ENCODE results near the gene KCTD1. TPM values are rescaled to one million over a fixed set of nuclear protein-coding genes. Genes with fewer than 3 reads are reported as not detected.

KCTD1 gene
- total RNA-seq, 2 experiments from 2014 or later, result 10.1 to 10.3 TPM

GRCh38 chr18:26406854-26407517, 141.4 kb downstream of the KCTD1 start:
- H3K36me3 ChIP-seq (ENCODE audit: insufficient read depth, low read length), result no peaks in the 10 kb centered on the region
- ChIA-PET CTCF (ENCODE audit: unreplicated experiment) (no interaction called here), POLR2A (interaction anchor here (0.7 kb wide), 1 partner anchor 231 kb away, joined by 3 read pairs; no protein-coding TSS in a partner anchor)
- H3K4me3 ChIP-seq (ENCODE audit: low read depth, low read length, poor library complexity, severe bottlenecking), result no peak overlapping the region
- H3K9me2 ChIP-seq (ENCODE audit: insufficient read depth, low read length), result no peaks in the 10 kb centered on the region
- no peak overlapping the region for H3K27ac ChIP-seq (ENCODE audit: low read depth, low read length, poor library complexity, severe bottlenecking)
- no peaks in the 10 kb centered on the region for H3K4me1 ChIP-seq (ENCODE audit: insufficient read depth, low read length, poor library complexity, severe bottlenecking)
- H3K79me2 ChIP-seq (ENCODE audit: insufficient read depth, low read depth, low read length), result no peaks in the 10 kb centered on the region
- no peaks in the 10 kb centered on the region for H4K20me1 ChIP-seq (ENCODE audit: insufficient read depth, low read length)
- intact Hi-C loops (cut with micrococcal nuclease; ENCODE audit: unreplicated experiment), result loop anchor here (5.0 to 10.0 kb wide), 3 partner anchors 50 to 598 kb away; no protein-coding TSS in a partner anchor
- no peak overlapping the region for H3K4me2 ChIP-seq (ENCODE audit: low read length)
- no peak overlapping the region for H2AFZ ChIP-seq (ENCODE audit: low read length)
- no peaks in the 10 kb centered on the region for H3K9me3 ChIP-seq (ENCODE audit: low read length)
- no peak for TF ChIP-seq CTCF (conservative IDR thresholded peaks at IDR 0.05; ENCODE audit: low read length)
- no peak for TF ChIP-seq EZH2phosphoT487 (IDR thresholded peaks at IDR 0.05; ENCODE audit: borderline replicate concordance, low read depth, low read length)
- BruUV-seq (replicated peaks), result no TSS peak
- no peak for DNase-seq (ENCODE audit: low spot score)

GRCh38 chr18:26406324-26406723, 142.0 kb downstream of the KCTD1 start:
- H3K27ac ChIP-seq (ENCODE audit: low read depth, low read length, poor library complexity, severe bottlenecking), result no peak overlapping the region
- H2AFZ ChIP-seq (ENCODE audit: low read length), result no peak overlapping the region
- no peaks in the 10 kb centered on the region for H3K79me2 ChIP-seq (ENCODE audit: insufficient read depth, low read depth, low read length)
- no peaks in the 10 kb centered on the region for H3K9me2 ChIP-seq (ENCODE audit: insufficient read depth, low read length)
- ChIA-PET CTCF (ENCODE audit: unreplicated experiment) (interaction anchor here (0.8 to 1.3 kb wide), 2 partner anchors 215 to 240 kb away, joined by 3 to 4 read pairs; no protein-coding TSS in a partner anchor), POLR2A (interaction anchor here (1.1 kb wide), 1 partner anchor 54 kb away, joined by 3 read pairs; no protein-coding TSS in a partner anchor)
- no peaks in the 10 kb centered on the region for H3K4me1 ChIP-seq (ENCODE audit: insufficient read depth, low read length, poor library complexity, severe bottlenecking)
- TF ChIP-seq CTCF (conservative IDR thresholded peaks at IDR 0.05; ENCODE audit: low read length) (no peak), EZH2phosphoT487 (IDR thresholded peaks at IDR 0.05; ENCODE audit: borderline replicate concordance, low read depth, low read length) (no peak)
- no peaks in the 10 kb centered on the region for H3K36me3 ChIP-seq (ENCODE audit: insufficient read depth, low read length)
- H4K20me1 ChIP-seq (ENCODE audit: insufficient read depth, low read length), result no peaks in the 10 kb centered on the region
- H3K4me2 ChIP-seq (ENCODE audit: low read length), result no peak overlapping the region
- no TSS peak for BruUV-seq (replicated peaks)
- DNase-seq (ENCODE audit: low spot score), result no peak
- intact Hi-C loops (cut with micrococcal nuclease; ENCODE audit: unreplicated experiment), result loop anchor here (5.0 to 10.0 kb wide), 3 partner anchors 51 to 598 kb away; no protein-coding TSS in a partner anchor
- no peaks in the 10 kb centered on the region for H3K9me3 ChIP-seq (ENCODE audit: low read length)
- no peak overlapping the region for H3K4me3 ChIP-seq (ENCODE audit: low read depth, low read length, poor library complexity, severe bottlenecking)

Measured in OCI-LY7 (cell line).